Lower lobe of right lung (tissue), 2 donors: ENCODE results near the gene ZNF524. TPM values are rescaled to one million over a fixed set of nuclear protein-coding genes. Genes with fewer than 3 reads are reported as not detected.

ENCODE experiments used
- ATAC-seq, 2 donors: fragments of 200-7000 bp; cut with Tn5 transposase; one replicate each; pipeline ENCODE4 v1.9.1; 2020 to 2022; ENCODE audit warnings: mild to moderate bottlenecking in 2 of 2, moderate library complexity in 2 of 2
- DNase-seq: peaks from one replicate; pipeline ENCODE4 v3.0.0-alpha.2; 2020
- H3K27ac ChIP-seq: fragments of 200-600 bp; one replicate; pipeline ENCODE4 v1.8.0; 2022
- H3K27me3 ChIP-seq: fragments of 200-600 bp; one replicate; pipeline ENCODE4 v1.8.0; 2022; ENCODE audit warnings: low read depth
- H3K36me3 ChIP-seq: fragments of 200-600 bp; one replicate; pipeline ENCODE4 v1.8.0; 2022; ENCODE audit warnings: mild to moderate bottlenecking
- H3K4me1 ChIP-seq: fragments of 200-600 bp; one replicate; pipeline ENCODE4 v1.8.0; 2022
- H3K4me3 ChIP-seq: fragments of 200-600 bp; one replicate; pipeline ENCODE4 v1.8.0; 2022; ENCODE audit warnings: mild to moderate bottlenecking
- H3K9me3 ChIP-seq: fragments of 200-600 bp; one replicate; pipeline ENCODE4 v1.8.0; 2022
- intact Hi-C: fragments of 100-400 bp; cut with DNase I; formaldehyde crosslinking; loops from one replicate; pipeline ENCODE4 v1.11.0; 2022
- total RNA-seq: library from RNA; stranded (reverse); fragmentation: NEBNext Ultra II Directional; extraction: Animal tissue kit (Norgen Biotek cat#: 25700); gene quantifications from one replicate; pipeline ENCODE4 v1.2.1, GENCODE V29; 2021
- TF ChIP-seq, protein P1 (sequence below): fragments of 200-600 bp; IDR thresholded peaks from one replicate; pipeline ENCODE4 v1.8.0; 2022; ENCODE audit warnings: antibody characterized with exemption, mild to moderate bottlenecking
- donor health status: DM: no; HTN: yes; CAD: no; lungs with severe emphysema.

Gene ZNF524
- total RNA-seq, 1 donor from 2014 or later: 33.4 TPM

GRCh38 chr19:55605207-55605636, 5.1 kb downstream of the ZNF524 start:
- peak; percentile 89 to 90 for ATAC-seq
- peaks cover 33% of the 10 kb centered on the region for H3K4me1 ChIP-seq
- H3K27ac ChIP-seq: peak overlapping the region; percentile 92
- no peaks in the 10 kb centered on the region for H3K27me3 ChIP-seq
- peak; percentile 98 for DNase-seq
- intact Hi-C loops: no loop called here
- TF ChIP-seq, protein P1, sequence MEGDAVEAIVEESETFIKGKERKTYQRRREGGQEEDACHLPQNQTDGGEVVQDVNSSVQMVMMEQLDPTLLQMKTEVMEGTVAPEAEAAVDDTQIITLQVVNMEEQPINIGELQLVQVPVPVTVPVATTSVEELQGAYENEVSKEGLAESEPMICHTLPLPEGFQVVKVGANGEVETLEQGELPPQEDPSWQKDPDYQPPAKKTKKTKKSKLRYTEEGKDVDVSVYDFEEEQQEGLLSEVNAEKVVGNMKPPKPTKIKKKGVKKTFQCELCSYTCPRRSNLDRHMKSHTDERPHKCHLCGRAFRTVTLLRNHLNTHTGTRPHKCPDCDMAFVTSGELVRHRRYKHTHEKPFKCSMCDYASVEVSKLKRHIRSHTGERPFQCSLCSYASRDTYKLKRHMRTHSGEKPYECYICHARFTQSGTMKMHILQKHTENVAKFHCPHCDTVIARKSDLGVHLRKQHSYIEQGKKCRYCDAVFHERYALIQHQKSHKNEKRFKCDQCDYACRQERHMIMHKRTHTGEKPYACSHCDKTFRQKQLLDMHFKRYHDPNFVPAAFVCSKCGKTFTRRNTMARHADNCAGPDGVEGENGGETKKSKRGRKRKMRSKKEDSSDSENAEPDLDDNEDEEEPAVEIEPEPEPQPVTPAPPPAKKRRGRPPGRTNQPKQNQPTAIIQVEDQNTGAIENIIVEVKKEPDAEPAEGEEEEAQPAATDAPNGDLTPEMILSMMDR: no peak
- peaks cover 34% of the 10 kb centered on the region for H3K36me3 ChIP-seq
- no peaks in the 10 kb centered on the region for H3K9me3 ChIP-seq
- peak overlapping the region; percentile 83 for H3K4me3 ChIP-seq

- Histone ChIP-seq H3K4me1 (peaks cover 32% of the 10 kb centered on the region), H3K27me3 (no peaks in the 10 kb centered on the region), H3K4me3 (peak within 1 kb of the TSS; percentile 83), H3K27ac (peak within 1 kb of the TSS; percentile 92), H3K9me3 (no peaks in the 10 kb centered on the region), H3K36me3 (peaks cover 39% of the 10 kb centered on the region)
- intact Hi-C loops: no loop called here
- TF ChIP-seq, protein P1: peak; percentile 62
- ATAC-seq (peak; percentile 59 to 74), DNase-seq (peak; percentile 82)
These were observed 5.8 kb downstream of the ZNF524 start, which contains the start of gene ZNF865 for GRCh38 chr19:55605637-55606470. TSS of gene ZNF865 (plus strand) at chr19:55605647. CDS start at chr19:55613619, 7,972 bp downstream.

DNA sequence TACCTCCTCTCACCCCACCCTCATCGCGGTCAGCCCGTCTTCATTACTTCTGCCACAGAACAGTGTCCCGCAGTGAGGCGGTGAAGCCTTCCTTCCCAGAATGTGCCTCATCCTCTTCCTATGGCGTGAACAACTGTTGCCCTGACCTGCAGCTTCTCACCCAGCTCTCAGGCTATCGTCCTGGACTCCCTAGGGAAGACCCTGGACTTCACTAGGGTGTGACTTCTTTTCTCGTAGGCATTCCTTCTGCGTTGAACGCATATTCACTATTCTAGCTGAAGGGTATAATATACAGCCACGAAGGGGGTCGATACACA, 6.3 kb downstream of the ZNF524 start:
- ATAC-seq: no peak
- intact Hi-C loops: no loop called here
- peaks cover 32% of the 10 kb centered on the region for H3K4me1 ChIP-seq

GRCh38 chr19:55606817-55607216, 6.7 kb downstream of the ZNF524 start:
- H3K4me3 ChIP-seq: peak overlapping the region; percentile 83
- intact Hi-C loops: no loop called here
- peaks cover 34% of the 10 kb centered on the region for H3K4me1 ChIP-seq

More for the DNA sequence above, 6.3 kb downstream of the ZNF524 start:
- Histone ChIP-seq H3K27ac (peak overlapping the region; percentile 92), H3K36me3 (peaks cover 39% of the 10 kb centered on the region), H3K9me3 (no peaks in the 10 kb centered on the region), H3K27me3 (no peaks in the 10 kb centered on the region), H3K4me3 (peak overlapping the region; percentile 83)
- TF ChIP-seq, protein P1: no peak
- no peak for DNase-seq

GRCh38 chr19:55609326-55609725, 9.2 kb downstream of the ZNF524 start:
- H3K27me3 ChIP-seq: no peaks in the 10 kb centered on the region
- H3K27ac ChIP-seq: no peak overlapping the region
- no peak for ATAC-seq
- DNase-seq: no peak
- H3K4me3 ChIP-seq: no peak overlapping the region
- no peaks in the 10 kb centered on the region for H3K9me3 ChIP-seq
- intact Hi-C loops: no loop called here
- H3K4me1 ChIP-seq: peaks cover 32% of the 10 kb centered on the region
- peaks cover 34% of the 10 kb centered on the region for H3K36me3 ChIP-seq
- TF ChIP-seq, protein P1: no peak

More at GRCh38 chr19:55606817-55607216, 6.7 kb downstream of the ZNF524 start:
- H3K27ac ChIP-seq: peak overlapping the region; percentile 92
- no peaks in the 10 kb centered on the region for H3K27me3 ChIP-seq
- peaks cover 39% of the 10 kb centered on the region for H3K36me3 ChIP-seq
- no peak for ATAC-seq
- TF ChIP-seq, protein P1: no peak
- no peaks in the 10 kb centered on the region for H3K9me3 ChIP-seq
- no peak for DNase-seq
